Measurements from ENCODE around the gene PHF21A. TPM values are rescaled to one million over a fixed set of nuclear protein-coding genes. Genes with fewer than 3 reads are reported as not detected.

Gene PHF21A
- total and polyA plus RNA-seq, 2 donors (not counting 3 experiments of a cell fraction or from before 2014, with no cell fraction given): 14.1 to 30.5 TPM

DNA sequence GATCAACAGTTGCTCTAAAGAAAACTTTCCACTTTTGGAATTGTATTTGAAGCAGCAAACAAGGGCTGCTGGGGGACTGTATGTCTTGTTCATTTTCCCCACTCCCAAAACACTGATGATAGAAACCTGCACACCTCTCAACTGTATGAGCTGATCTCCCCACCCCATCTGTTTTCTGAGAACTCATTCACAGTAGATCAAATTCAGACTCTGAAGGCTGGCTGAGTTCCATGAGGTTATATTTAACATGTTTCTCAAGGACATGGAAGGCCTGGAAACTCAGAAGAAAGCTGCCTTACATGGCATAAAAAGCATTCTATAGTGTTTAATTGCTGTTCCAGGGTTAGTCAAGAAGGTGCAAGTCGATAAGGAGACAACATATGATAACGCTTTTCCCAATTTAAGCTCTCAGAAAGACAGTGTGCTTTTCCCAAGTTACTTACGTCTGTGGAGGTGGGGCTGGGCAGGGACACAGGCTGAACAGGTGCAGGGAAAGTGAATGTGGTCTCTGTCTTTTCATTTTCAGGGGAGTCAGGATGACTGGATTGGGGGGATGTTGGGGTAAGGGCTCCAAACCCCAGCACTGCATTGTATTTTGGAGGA, 175.8 kb downstream of the PHF21A start:
- no peak overlapping the region for H3K9ac ChIP-seq (replicated peaks; ENCODE audit: extremely low read depth, insufficient read depth, low read length)
- TF ChIP-seq FOS (IDR thresholded peaks at IDR 0.05; ENCODE audit: borderline replicate concordance, insufficient read depth, low read length) (no peak), JUN (IDR thresholded peaks at IDR 0.05; ENCODE audit: borderline replicate concordance, insufficient read depth, insufficient read length, low read depth) (no peak), POLR2AphosphoS5 (IDR thresholded peaks at IDR 0.05; ENCODE audit: insufficient read depth, low read depth, low read length) (no peak), MYC (IDR thresholded peaks at IDR 0.05; ENCODE audit: low read depth, low read length) (no peak), POLR2A (IDR thresholded peaks at IDR 0.05; ENCODE audit: low read depth, low read length) (no peak), GATA2 (IDR thresholded peaks at IDR 0.05; ENCODE audit: insufficient read depth, insufficient read length, low read depth, low read length) (no peak), EZH2 (IDR thresholded peaks at IDR 0.05; ENCODE audit: borderline replicate concordance, low read depth, low read length, severe bottlenecking) (no peak)
- TF ChIP-seq, protein P1, sequence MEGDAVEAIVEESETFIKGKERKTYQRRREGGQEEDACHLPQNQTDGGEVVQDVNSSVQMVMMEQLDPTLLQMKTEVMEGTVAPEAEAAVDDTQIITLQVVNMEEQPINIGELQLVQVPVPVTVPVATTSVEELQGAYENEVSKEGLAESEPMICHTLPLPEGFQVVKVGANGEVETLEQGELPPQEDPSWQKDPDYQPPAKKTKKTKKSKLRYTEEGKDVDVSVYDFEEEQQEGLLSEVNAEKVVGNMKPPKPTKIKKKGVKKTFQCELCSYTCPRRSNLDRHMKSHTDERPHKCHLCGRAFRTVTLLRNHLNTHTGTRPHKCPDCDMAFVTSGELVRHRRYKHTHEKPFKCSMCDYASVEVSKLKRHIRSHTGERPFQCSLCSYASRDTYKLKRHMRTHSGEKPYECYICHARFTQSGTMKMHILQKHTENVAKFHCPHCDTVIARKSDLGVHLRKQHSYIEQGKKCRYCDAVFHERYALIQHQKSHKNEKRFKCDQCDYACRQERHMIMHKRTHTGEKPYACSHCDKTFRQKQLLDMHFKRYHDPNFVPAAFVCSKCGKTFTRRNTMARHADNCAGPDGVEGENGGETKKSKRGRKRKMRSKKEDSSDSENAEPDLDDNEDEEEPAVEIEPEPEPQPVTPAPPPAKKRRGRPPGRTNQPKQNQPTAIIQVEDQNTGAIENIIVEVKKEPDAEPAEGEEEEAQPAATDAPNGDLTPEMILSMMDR (IDR thresholded peaks at IDR 0.05; ENCODE audit: extremely low read depth in 1 of 2, insufficient read depth in 1 of 2, low read depth in 1 of 2, low read length in 2 of 2): no peak
- TF ChIP-seq, protein P2, sequence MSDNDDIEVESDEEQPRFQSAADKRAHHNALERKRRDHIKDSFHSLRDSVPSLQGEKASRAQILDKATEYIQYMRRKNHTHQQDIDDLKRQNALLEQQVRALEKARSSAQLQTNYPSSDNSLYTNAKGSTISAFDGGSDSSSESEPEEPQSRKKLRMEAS (IDR thresholded peaks at IDR 0.05; ENCODE audit: insufficient read depth, insufficient read length): no peak
- dilution Hi-C loops (cut with MboI; ENCODE audit: extremely low pct_ligation_motif_present, low sequenced_read_pairs) (no loop called here), intact Hi-C loops (cut with micrococcal nuclease) (no loop called here)
- ChIA-PET POLR2A (no interaction called here), CTCF (interaction anchor here (7.1 kb wide), 1 partner anchor 19 kb away, joined by 52 read pairs; no protein-coding TSS in a partner anchor)
- H3K4me2 ChIP-seq (ENCODE audit: insufficient read depth, low read length): no peak overlapping the region
- FAIRE-seq: no peak
- H3K36me3 ChIP-seq (ENCODE audit: control insufficient read depth in 2 of 2, extremely low read depth in 1 of 2, insufficient read depth in 2 of 2, low read length in 2 of 2): peaks cover 8 to 26% of the 10 kb centered on the region in 2 experiments
- BruUV-seq (replicated peaks): no TSS peak
- no peak for DNase-seq (ENCODE audit: low read depth, low spot score)
- no peak overlapping the region for H2AFZ ChIP-seq (ENCODE audit: low read depth, low read length)
- no peaks in the 10 kb centered on the region for H4K20me1 ChIP-seq (replicated peaks; ENCODE audit: control insufficient read depth, extremely low read depth, insufficient read depth, low read length)
- H3K4me1 ChIP-seq (ENCODE audit: control insufficient read depth, extremely low read depth, insufficient read depth, low read length): no peaks in the 10 kb centered on the region
- no peaks in the 10 kb centered on the region for H3K27me3 ChIP-seq (ENCODE audit: control insufficient read depth in 2 of 2, insufficient read depth in 2 of 2, low read length in 2 of 2)
- no peaks in the 10 kb centered on the region for H3K79me2 ChIP-seq (ENCODE audit: control insufficient read depth, insufficient read depth, low read length)
- no peak overlapping the region for H3K4me3 ChIP-seq (replicated peaks in 1 of 3; ENCODE audit: insufficient read depth in 1 of 3, low read depth in 1 of 3, low read length in 3 of 3)
- H3K27ac ChIP-seq (ENCODE audit: insufficient read depth, low read depth, low read length): no peak overlapping the region
- no peaks in the 10 kb centered on the region for H3K9me3 ChIP-seq (replicated peaks; ENCODE audit: control insufficient read depth, insufficient read depth, low read length)
- no peaks in the 10 kb centered on the region for H3K9me1 ChIP-seq (replicated peaks; ENCODE audit: control insufficient read depth, extremely low read depth, insufficient read depth, low read length)

Measured in endothelial cell of umbilical vein (primary cell).